GM12878 (cell line): ENCODE data around the gene ANKRD37. TPM values are rescaled to one million over a fixed set of nuclear protein-coding genes. Genes with fewer than 3 reads are reported as not detected.
A peak's percentile ranks its signal among the peaks of the same experiment; 100 is the strongest.

Experiments
- ATAC-seq: fragments of 200-7000 bp; cut with Tn5 transposase; 3 replicates; pipeline ENCODE4 v1.9.1; 2020; ENCODE audit warnings: mild to moderate bottlenecking, moderate library complexity
- BruUV-seq: library from RNA; stranded (reverse); fragments of 400-500 nt; replicated peaks from 2 replicates; lab custom pipeline; 2021; lab: Mats Ljungman, UMichigan
- CTCF ChIA-PET: fragments of 300-600 bp; sonication (Branson Sonifier 250); formaldehyde crosslinking; extraction: SDS; loops from one replicate; lab custom pipeline; 2021; ENCODE audit warnings: inconsistent platforms; lab: Yijun Ruan, JAX
- POLR2A ChIA-PET: fragments of 350-600 bp; formaldehyde crosslinking; extraction: SDS; loops from one replicate; lab custom pipeline; 2021; ENCODE audit warnings: inconsistent platforms; lab: Charles Lee
- RAD21 ChIA-PET: fragments of 300-600 bp; sonication (Branson Sonifier 250); formaldehyde crosslinking; loops from one replicate; lab custom pipeline; 2023; ENCODE audit warnings: antibody characterized with exemption; ENCODE audit not compliant: unreplicated experiment; lab: Charles Lee
- SMC1A ChIA-PET: fragments of 300-600 bp; sonication (Branson Sonifier 250); formaldehyde crosslinking; loops from one replicate; lab custom pipeline; 2023; ENCODE audit not compliant: unreplicated experiment, uncharacterized antibody; lab: Charles Lee
- DNase-seq: peaks from one replicate; pipeline ENCODE4 v3.0.0-alpha.2; 2011; ENCODE audit warnings: low read depth, low spot score
- FAIRE-seq: peaks from 3 replicates; lab custom pipeline; 2011; peaks lifted over from hg19 to GRCh38; lab: Jason Lieb, UNC
- H2AFZ ChIP-seq: 2 replicates; pipeline ENCODE4 v1.6.0; 2011; ENCODE audit warnings: low read depth, low read length, control low read depth; ENCODE audit not compliant: control insufficient read depth
- H3K27ac ChIP-seq: 2 replicates; pipeline ENCODE4 v1.5.1; 2011; ENCODE audit warnings: control low read depth; ENCODE audit not compliant: control insufficient read depth, insufficient read depth
- H3K27me3 ChIP-seq, 2 experiments: replicated peaks in 1 of 2; 2 replicates each; pipeline versions ENCODE4 v1.6.0 to v1.6.1; 2011; ENCODE audit warnings: low read length in 1 of 2; ENCODE audit not compliant: control insufficient read depth in 2 of 2, insufficient read depth in 2 of 2
- H3K36me3 ChIP-seq, 2 experiments: 2 replicates each; pipeline ENCODE4 v1.5.1; 2011; ENCODE audit warnings: low read length in 1 of 2; ENCODE audit not compliant: control insufficient read depth in 2 of 2, insufficient read depth in 2 of 2
- H3K4me1 ChIP-seq: 2 replicates; pipeline ENCODE4 v1.6.1; 2011; ENCODE audit warnings: mild to moderate bottlenecking, low read length, moderate library complexity, mixed read lengths; ENCODE audit not compliant: control insufficient read depth, insufficient read depth
- H3K4me2 ChIP-seq: 2 replicates; pipeline ENCODE4 v1.6.0; 2011; ENCODE audit warnings: control low read depth; ENCODE audit not compliant: control insufficient read depth, insufficient read depth
- H3K4me3 ChIP-seq: fragments of 200-600 bp; sonication (generic); 2 replicates; pipeline ENCODE4 v1.5.1; 2016
- H3K79me2 ChIP-seq: 2 replicates; pipeline ENCODE4 v1.6.0; 2011; ENCODE audit warnings: low read length; ENCODE audit not compliant: control insufficient read depth, insufficient read depth
- H3K9ac ChIP-seq: 2 replicates; pipeline ENCODE4 v1.8.0; 2011; ENCODE audit warnings: low read length, control low read depth, mixed read lengths; ENCODE audit not compliant: control insufficient read depth, insufficient read depth
- H3K9me3 ChIP-seq: replicated peaks from 3 replicates; pipeline ENCODE4 v1.5.1; 2011; ENCODE audit warnings: mild to moderate bottlenecking, low read length; ENCODE audit not compliant: control insufficient read depth, insufficient read depth
- H4K20me1 ChIP-seq: 2 replicates; pipeline ENCODE4 v1.6.0; 2011; ENCODE audit not compliant: control insufficient read depth, insufficient read depth
- BHLHE40 ChIP-seq, 2 experiments: fragments of 450-650 bp in 1 of 2; IDR thresholded peaks; 2 replicates each; pipeline ENCODE4 v1.6.1; 2011 to 2017; ENCODE audit warnings: low read depth in 2 of 2, borderline replicate concordance in 1 of 2, improper control_type of control experiment in 1 of 2, low read length in 1 of 2, mild to moderate bottlenecking in 1 of 2
- CREB1 ChIP-seq: IDR thresholded peaks from 2 replicates; pipeline ENCODE4 v1.6.1; 2012; ENCODE audit warnings: low read depth, mild to moderate bottlenecking, inconsistent platforms
- GABPA ChIP-seq: IDR thresholded peaks from 2 replicates; pipeline ENCODE4 v1.6.1; 2014; ENCODE audit warnings: antibody characterized with exemption, low read depth, mild to moderate bottlenecking, inconsistent platforms
- NR2C1 ChIP-seq: fragments of 450-650 bp; IDR thresholded peaks from 2 replicates; pipeline ENCODE4 v1.6.1; 2017; ENCODE audit warnings: antibody characterized with exemption, mild to moderate bottlenecking, moderate library complexity
- POLR2A ChIP-seq: IDR thresholded peaks from 2 replicates; pipeline ENCODE4 v1.6.1; 2011; ENCODE audit warnings: low read depth, mild to moderate bottlenecking, low read length
- POLR2AphosphoS2 ChIP-seq: IDR thresholded peaks from 2 replicates; pipeline ENCODE4 v1.6.1; 2011; ENCODE audit warnings: low read depth, mild to moderate bottlenecking, low read length, improper control_type of control experiment, moderate library complexity
- POLR2AphosphoS5 ChIP-seq: IDR thresholded peaks from 2 replicates; pipeline ENCODE4 v1.6.1; 2011; ENCODE audit warnings: mild to moderate bottlenecking, low read length, inconsistent platforms
- RELA ChIP-seq: fragments of 450-650 bp; IDR thresholded peaks from 2 replicates; pipeline ENCODE4 v1.8.0; 2014; ENCODE audit warnings: borderline replicate concordance; ENCODE audit not compliant: partially characterized antibody
- WGBS: methylation state at CpG from one replicate; pipeline ENCODE4 v1.1.6; 2016; ENCODE audit warnings: low lambda C conversion rate; ENCODE audit not compliant: insufficient replicate concordance, insufficient coverage; ENCODE audit errors: missing lambda C conversion rate; 5-methylcytosine and 5-hydroxymethylcytosine counted together
- in situ Hi-C: fragments of 300-500 bp; cut with MboI; formaldehyde crosslinking; loops from 9 replicates; pipeline ENCODE4 v1.14.3; 2018; ENCODE audit warnings: mixed read lengths
- intact Hi-C: fragments of 100-400 bp; cut with micrococcal nuclease; formaldehyde crosslinking; loops from one replicate; pipeline ENCODE4 v1.14.2; 2022; ENCODE audit not compliant: unreplicated experiment
- polyA plus RNA-seq, 11 experiments: library from polyadenylated mRNA; depleted of rRNA in 4 of 11; unstranded in 6 of 11; stranded (reverse) in 5 of 11; fragments of >200 nt; fragmentation: Nextera tagmentation in 4 of 11; fragmentation: Illumina TruSeq in 1 of 11; extraction: Ambion mirVana in 4 of 11; extraction: Trizol in 1 of 11; gene quantifications; 1 replicate in 1 of 11; 2 replicates in 10 of 11; pipeline versions ENCODE4 v1.2.1 to v1.2.3, GENCODE V29; 2011 to 2016; ENCODE audit warnings: inconsistent platforms in 2 of 11, missing spikeins in 2 of 11, low read depth in 1 of 11
- total RNA-seq, 4 experiments: library from RNA; depleted of rRNA in 3 of 4; stranded (reverse); fragments of >200 nt in 3 of 4; fragmentation: Illumina TruSeq in 1 of 4; extraction: Trizol in 1 of 4; gene quantifications; 2 replicates each; pipeline versions ENCODE4 v1.2.1 to v1.2.3, GENCODE V29; 2013 to 2021

ANKRD37 gene
- total and polyA plus RNA-seq, 10 of the 15 experiments (the other 5 are each of a cell fraction or from before 2014, with no cell fraction given): 10.6 to 67.9 (median 24.2) TPM

- intact Hi-C loops (no loop called here), in situ Hi-C loops (no loop called here)
- ChIA-PET RAD21 (no interaction called here), CTCF (interaction anchor here (0.5 to 2.6 kb wide), 2 partner anchors 8 to 1266 kb away, joined by 5 to 7 read pairs; no protein-coding TSS in a partner anchor), SMC1A (interaction anchor here (1.0 to 1.6 kb wide), 3 partner anchors 9 to 24 kb away, joined by 3 to 6 read pairs (median 3); no protein-coding TSS in a partner anchor), POLR2A (no interaction called here)
- Histone ChIP-seq H3K4me1 (no peaks in the 10 kb centered on the region), H3K27ac (no peak overlapping the region), H3K4me2 (no peak overlapping the region), H3K27me3 (no peaks in the 10 kb centered on the region), H3K9ac (no peak overlapping the region), H3K36me3 (peaks cover 1 to 40% of the 10 kb centered on the region in 2 experiments; a peak in 3 of 4 replicates), H3K9me3 (no peaks in the 10 kb centered on the region), H4K20me1 (no peaks in the 10 kb centered on the region), H3K4me3 (no peak overlapping the region), H2AFZ (no peak overlapping the region), H3K79me2 (no peaks in the 10 kb centered on the region)
- BruUV-seq: no TSS peak
- TF ChIP-seq POLR2A: peak; percentile 24; the same call in 1 of the 2 replicates
- TF ChIP-seq NR2C1: no peak
- no peak for TF ChIP-seq GABPA
- TF ChIP-seq POLR2AphosphoS5: 0 out of 2 replicates have a peak, but pooled peaks have one; percentile 35
- no peak for TF ChIP-seq CREB1
- TF ChIP-seq BHLHE40 (IDR thresholded peaks at IDR 0.05; ENCODE audit: borderline replicate concordance in 1 of 2, low read depth in 2 of 2, low read length in 1 of 2): no peak
- ATAC-seq (no peak), DNase-seq (no peak), FAIRE-seq (no peak)
- 99% methylated on average over 11 of the region's 11 CpGs for WGBS
These were observed 26.2 kb upstream of the ANKRD37 start for GRCh38 chr4:185370268-185370949.

DNA sequence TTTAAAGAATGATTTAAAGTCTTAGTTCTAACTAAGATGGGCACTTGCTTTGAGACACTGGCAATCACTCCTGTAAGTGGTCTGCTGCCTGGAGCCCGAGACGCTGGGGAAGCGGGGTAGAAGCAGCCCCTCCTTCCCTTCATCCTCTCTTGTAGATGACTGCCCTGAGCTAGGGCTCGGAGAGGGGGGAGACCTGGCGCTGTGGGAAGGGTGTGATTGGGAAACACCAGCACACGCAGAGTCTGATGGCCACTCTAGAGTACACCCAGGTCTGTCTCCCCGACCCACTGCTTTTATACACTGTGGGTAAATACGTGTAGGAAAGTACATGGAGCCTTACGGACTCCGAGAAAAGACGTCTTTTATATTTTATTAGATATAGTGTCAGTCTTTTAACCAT is 24.9 kb upstream of the ANKRD37 start:
- POLR2A ChIA-PET: no interaction called here
- H3K9me3 ChIP-seq: no peaks in the 10 kb centered on the region
- no peaks in the 10 kb centered on the region for H3K4me1 ChIP-seq
- no peak overlapping the region for H3K4me2 ChIP-seq
- H3K79me2 ChIP-seq: no peaks in the 10 kb centered on the region
- ATAC-seq (no peak), DNase-seq (no peak), FAIRE-seq (no peak)
- no TSS peak for BruUV-seq
- no peaks in the 10 kb centered on the region for H4K20me1 ChIP-seq
- H3K27ac ChIP-seq: no peak overlapping the region
- H3K27me3 ChIP-seq: no peaks in the 10 kb centered on the region
- no peak overlapping the region for H3K9ac ChIP-seq
- peaks cover 1 to 40% of the 10 kb centered on the region in 2 experiments; a peak in 3 of 4 replicates for H3K36me3 ChIP-seq
- in situ Hi-C loops (no loop called here), intact Hi-C loops (no loop called here)
- TF ChIP-seq POLR2A (peak; percentile 52; the same call in 1 of the 2 replicates), RELA (no peak), POLR2AphosphoS2 (0 out of 2 replicates have a peak, but pooled peaks have one; percentile 25)
- H3K4me3 ChIP-seq: no peak overlapping the region
- RAD21 ChIA-PET: no interaction called here
- SMC1A ChIA-PET: interaction anchor here (1.5 kb wide), 1 partner anchor 21 kb away, joined by 3 read pairs; no protein-coding TSS in a partner anchor
- no peak overlapping the region for H2AFZ ChIP-seq
- over 99% methylated on average over 11 of the region's 11 CpGs for WGBS
- CTCF ChIA-PET: interaction anchor here (0.8 to 2.6 kb wide), 2 partner anchors 9 to 19 kb away, joined by 3 to 7 read pairs; no protein-coding TSS in a partner anchor
